ENCODE data around the gene MPPE1. TPM values are rescaled to one million over a fixed set of nuclear protein-coding genes. Genes with fewer than 3 reads are reported as not detected.

Gene MPPE1
- total RNA-seq, 2 donors from 2014 or later: 29.0 to 43.1 TPM

DNA sequence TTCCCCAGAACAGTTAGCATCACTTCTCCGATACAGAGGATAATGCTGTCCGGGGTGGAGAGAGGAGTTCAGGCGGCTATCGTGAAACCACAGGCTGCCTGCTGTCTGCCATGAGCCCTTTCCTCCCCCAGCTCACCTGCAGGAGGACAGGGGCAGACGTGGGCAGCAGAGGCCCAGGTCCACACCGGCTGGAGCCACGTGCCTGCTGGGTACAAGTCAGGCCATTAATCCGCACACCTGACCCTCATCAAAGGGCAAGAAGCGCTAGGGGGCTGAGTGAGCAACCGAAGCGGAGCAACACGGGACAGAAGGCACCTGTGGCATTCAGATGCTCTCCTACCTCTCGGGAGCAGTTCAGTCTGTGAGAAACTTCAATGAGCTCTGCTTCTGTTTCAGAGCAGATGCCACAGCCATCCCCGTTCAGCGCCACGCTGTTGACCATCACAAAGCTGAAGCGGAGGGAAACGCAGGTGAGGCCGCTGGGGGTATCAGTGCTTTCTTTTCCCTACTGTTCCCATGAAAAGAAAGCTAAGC, 21.5 kb downstream of the MPPE1 start:
- H3K36me3 ChIP-seq (replicated peaks in 1 of 2; ENCODE audit: insufficient read depth in 1 of 2, low read depth in 2 of 2): peaks cover 0 to 23% of the 10 kb centered on the region in 2 donors
- no peak overlapping the region for H3K27ac ChIP-seq
- TF ChIP-seq, protein P1, sequence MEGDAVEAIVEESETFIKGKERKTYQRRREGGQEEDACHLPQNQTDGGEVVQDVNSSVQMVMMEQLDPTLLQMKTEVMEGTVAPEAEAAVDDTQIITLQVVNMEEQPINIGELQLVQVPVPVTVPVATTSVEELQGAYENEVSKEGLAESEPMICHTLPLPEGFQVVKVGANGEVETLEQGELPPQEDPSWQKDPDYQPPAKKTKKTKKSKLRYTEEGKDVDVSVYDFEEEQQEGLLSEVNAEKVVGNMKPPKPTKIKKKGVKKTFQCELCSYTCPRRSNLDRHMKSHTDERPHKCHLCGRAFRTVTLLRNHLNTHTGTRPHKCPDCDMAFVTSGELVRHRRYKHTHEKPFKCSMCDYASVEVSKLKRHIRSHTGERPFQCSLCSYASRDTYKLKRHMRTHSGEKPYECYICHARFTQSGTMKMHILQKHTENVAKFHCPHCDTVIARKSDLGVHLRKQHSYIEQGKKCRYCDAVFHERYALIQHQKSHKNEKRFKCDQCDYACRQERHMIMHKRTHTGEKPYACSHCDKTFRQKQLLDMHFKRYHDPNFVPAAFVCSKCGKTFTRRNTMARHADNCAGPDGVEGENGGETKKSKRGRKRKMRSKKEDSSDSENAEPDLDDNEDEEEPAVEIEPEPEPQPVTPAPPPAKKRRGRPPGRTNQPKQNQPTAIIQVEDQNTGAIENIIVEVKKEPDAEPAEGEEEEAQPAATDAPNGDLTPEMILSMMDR (IDR thresholded peaks at IDR 0.05): no peak
- no peak for TF ChIP-seq POLR2A (IDR thresholded peaks at IDR 0.05)
- no peaks in the 10 kb centered on the region for H3K27me3 ChIP-seq
- H3K4me1 ChIP-seq: no peaks in the 10 kb centered on the region
- H3K9me3 ChIP-seq: no peaks in the 10 kb centered on the region
- H3K4me3 ChIP-seq: no peak overlapping the region
- DNase-seq (no peak), ATAC-seq (no peak)
- 91 to 96% methylated on average over 12 to 19 of the region's 19 CpGs for WGBS, 2 donors
- intact Hi-C loops (cut with DNase I): no loop called here

DNA sequence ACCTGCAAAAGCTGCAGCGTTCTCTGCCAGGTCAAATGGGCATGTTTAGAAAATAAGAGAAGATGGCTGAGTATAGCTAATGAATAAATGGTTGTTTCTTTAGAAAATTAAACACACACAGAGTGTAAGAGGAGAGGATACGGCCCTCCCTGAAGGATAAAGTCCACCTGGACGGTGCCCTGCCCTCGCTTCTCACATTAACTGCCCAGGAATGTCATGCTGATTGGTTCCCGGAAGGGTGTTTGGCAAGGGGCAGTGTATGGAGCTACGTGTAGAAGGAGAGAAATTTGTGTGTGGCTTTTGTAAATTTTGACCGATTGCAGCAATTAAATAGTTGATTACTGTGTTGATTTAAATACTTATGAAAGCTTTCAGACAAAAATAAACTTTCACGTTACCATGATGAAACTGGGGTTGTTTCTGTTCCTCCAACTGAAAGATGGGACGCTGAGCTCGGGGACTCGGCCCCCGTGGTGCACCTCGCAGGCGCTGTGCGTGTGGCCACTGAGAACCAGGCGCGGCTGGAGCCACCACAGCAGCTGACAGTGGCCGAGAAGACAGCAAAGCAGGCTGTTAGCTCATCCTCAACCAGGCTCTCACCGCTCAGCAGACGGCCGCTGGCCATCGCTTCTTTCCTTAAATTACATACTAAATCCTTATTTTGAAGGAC, 22.7 kb downstream of the MPPE1 start:
- intact Hi-C loops (cut with DNase I): no loop called here
- TF ChIP-seq, protein P1 (IDR thresholded peaks at IDR 0.05): no peak
- no peak for TF ChIP-seq POLR2A (IDR thresholded peaks at IDR 0.05)
- Histone ChIP-seq H3K27me3 (no peaks in the 10 kb centered on the region), H3K36me3 (replicated peaks in 1 of 2; ENCODE audit: insufficient read depth in 1 of 2, low read depth in 2 of 2) (peaks cover 0 to 20% of the 10 kb centered on the region in 2 donors), H3K9me3 (no peaks in the 10 kb centered on the region), H3K4me3 (no peak overlapping the region), H3K4me1 (no peaks in the 10 kb centered on the region), H3K27ac (no peak overlapping the region)
- 77 to 90% methylated on average over 22 of the region's 22 CpGs for WGBS, 2 donors
- DNase-seq (peak in 1 of 4 donors; percentile 41), ATAC-seq (no peak)

DNA sequence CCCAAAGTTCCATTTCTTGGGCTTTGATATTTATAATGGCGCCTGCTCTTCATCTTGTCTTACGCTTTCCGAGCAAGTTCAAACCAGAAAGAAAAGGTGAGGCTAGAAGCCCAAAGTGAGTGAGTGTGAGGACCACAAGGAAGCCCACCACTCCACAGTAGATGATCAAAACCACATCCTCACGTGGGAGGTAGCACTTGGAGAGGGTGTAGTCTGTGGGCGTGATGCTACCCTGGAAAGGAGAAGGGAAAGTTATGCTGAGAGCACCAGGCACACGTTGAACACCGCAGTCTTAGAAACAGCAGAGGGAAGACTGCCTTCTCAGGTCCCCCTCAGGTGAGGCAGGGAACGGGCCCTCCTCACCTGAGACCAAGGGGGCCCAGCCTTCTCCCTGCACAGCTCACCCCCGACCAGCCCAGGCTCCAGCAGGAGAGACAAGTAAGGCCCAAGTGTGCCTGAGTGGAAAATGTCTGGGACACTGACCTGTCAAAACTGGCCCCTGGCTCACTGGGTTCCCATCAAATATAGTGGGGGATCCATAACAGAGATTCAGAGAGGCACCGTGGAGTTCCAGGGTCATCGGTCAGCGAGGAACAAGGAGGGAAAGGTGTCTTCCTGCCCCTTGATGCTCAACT, 23.6 kb downstream of the MPPE1 start:
- ATAC-seq (no peak), DNase-seq (no peak)
- no peaks in the 10 kb centered on the region for H3K4me1 ChIP-seq
- no peak overlapping the region for H3K27ac ChIP-seq
- H3K4me3 ChIP-seq: no peak overlapping the region
- intact Hi-C loops (cut with DNase I): no loop called here
- WGBS, 2 donors: 90 to 93% methylated on average over 11 to 12 of the region's 12 CpGs
- no peak for TF ChIP-seq POLR2A (IDR thresholded peaks at IDR 0.05)
- peaks cover 0 to 18% of the 10 kb centered on the region in 2 donors for H3K36me3 ChIP-seq (replicated peaks in 1 of 2; ENCODE audit: insufficient read depth in 1 of 2, low read depth in 2 of 2)
- H3K9me3 ChIP-seq: no peaks in the 10 kb centered on the region
- H3K27me3 ChIP-seq: no peaks in the 10 kb centered on the region

DNA sequence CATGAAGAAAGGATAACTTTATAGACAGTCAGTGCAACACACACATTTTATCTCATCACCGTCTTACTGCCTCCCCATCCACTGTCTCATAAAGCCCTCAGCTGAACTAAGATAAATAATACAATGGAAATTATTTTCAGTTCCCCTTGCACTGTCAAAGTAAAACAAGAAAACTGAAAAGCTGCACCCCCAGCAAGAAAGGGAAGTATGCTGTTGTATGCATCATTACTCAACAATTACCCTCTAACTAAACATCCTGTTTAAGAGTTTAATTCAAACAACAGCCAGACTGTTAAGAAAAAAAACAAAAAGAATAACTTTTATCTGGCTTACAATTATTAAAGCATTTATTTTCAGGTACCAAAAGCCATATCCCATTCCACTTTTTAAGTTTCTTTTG, 25.0 kb downstream of the MPPE1 start:
- Histone ChIP-seq H3K27me3 (no peaks in the 10 kb centered on the region), H3K4me3 (no peak overlapping the region), H3K27ac (peak overlapping the region in 1 of 4 donors; percentile 20), H3K36me3 (replicated peaks in 1 of 2; ENCODE audit: insufficient read depth in 1 of 2, low read depth in 2 of 2) (peaks cover 0 to 17% of the 10 kb centered on the region in 2 donors), H3K4me1 (no peaks in the 10 kb centered on the region), H3K9me3 (no peaks in the 10 kb centered on the region)
- TF ChIP-seq POLR2A (IDR thresholded peaks at IDR 0.05): no peak
- TF ChIP-seq, protein P1 (IDR thresholded peaks at IDR 0.05): no peak
- ATAC-seq (no peak), DNase-seq (no peak)
- WGBS, 2 donors: 61 to 76% methylated on average over 1 of the region's 1 CpG
- intact Hi-C loops (cut with DNase I): no loop called here

DNA sequence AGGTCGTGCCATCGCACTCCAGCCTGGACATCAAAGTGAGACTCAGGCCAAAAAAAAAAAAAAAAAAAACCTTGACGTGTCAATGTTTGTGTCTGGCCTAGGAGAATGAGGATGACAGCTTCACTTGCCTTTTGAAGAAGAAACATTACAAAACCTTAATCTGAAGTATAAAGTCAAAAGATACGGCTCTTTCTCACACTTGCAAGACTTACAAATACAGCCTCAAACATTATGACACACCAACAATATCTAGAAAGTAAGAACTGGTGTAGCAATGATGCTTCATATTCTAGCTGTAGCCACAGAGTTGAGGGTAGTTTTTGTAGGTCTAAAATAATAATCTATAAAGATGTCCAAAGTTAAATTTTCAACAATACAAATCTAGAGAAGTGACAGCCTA, 25.5 kb downstream of the MPPE1 start:
- no peak for DNase-seq
- intact Hi-C loops (cut with DNase I): no loop called here

More for the DNA sequence above, 25.5 kb downstream of the MPPE1 start:
- Histone ChIP-seq H3K4me1 (no peaks in the 10 kb centered on the region), H3K27ac (no peak overlapping the region), H3K9me3 (no peaks in the 10 kb centered on the region), H3K36me3 (replicated peaks in 1 of 2; ENCODE audit: insufficient read depth in 1 of 2, low read depth in 2 of 2) (peaks cover 0 to 17% of the 10 kb centered on the region in 2 donors), H3K4me3 (no peak overlapping the region), H3K27me3 (no peaks in the 10 kb centered on the region)
- no peak for TF ChIP-seq POLR2A (IDR thresholded peaks at IDR 0.05)
- TF ChIP-seq, protein P1 (IDR thresholded peaks at IDR 0.05): no peak
- 54 to 66% methylated on average over 4 of the region's 4 CpGs for WGBS, 2 donors
- no peak for ATAC-seq

All from body of pancreas (tissue), 4 donors.